GM18951 (cell line): Measurements from ENCODE around the gene CMTM4.
"Not testable (repeated sequence)": the region's sequence is repeated elsewhere in the genome, so short reads cannot be mapped to it uniquely, and the experiment has no call there.

ENCODE experiments used
- POLR2A ChIP-seq: IDR thresholded peaks from 4 replicates; pipeline ENCODE4 v1.6.1; 2011; ENCODE audit warnings: mild to moderate bottlenecking; ENCODE audit not compliant: insufficient read length, insufficient read depth; ENCODE audit errors: extremely low read depth
- in situ Hi-C: fragments of 300-500 bp; cut with MboI; formaldehyde crosslinking; loops from one replicate; pipeline ENCODE4 v1.12.0; 2022; ENCODE audit warnings: low sequenced_read_pairs, mixed read lengths, inconsistent platforms; ENCODE audit not compliant: unreplicated experiment

CMTM4 gene

DNA sequence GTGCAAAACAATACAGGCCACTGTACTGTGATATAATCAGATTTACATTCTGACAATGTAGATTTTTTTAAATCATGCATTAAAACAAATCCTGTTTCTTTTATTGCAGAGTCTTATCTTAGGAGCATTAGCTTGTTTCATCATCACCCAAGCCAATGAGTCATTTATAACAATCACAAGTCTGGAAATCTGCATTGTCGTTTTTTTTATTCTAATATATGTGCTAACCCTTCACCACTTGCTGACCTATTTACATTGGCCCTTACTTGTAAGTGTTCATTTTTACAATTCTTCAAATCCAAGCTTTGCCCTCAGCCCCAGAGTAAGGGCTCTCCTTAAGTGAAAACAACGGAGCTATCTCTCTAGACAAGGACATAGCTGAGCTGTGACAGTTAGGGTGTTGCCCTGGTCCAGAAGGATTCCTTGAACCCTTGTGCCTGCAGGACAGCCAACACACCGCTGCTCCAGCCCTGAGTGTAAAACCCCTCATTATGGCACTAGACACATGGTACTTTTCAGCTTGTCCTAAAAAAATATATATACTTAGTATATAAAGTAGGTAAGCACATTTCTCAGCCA, 126.6 kb downstream of the CMTM4 start:
- TF ChIP-seq POLR2A: no peak
- in situ Hi-C loops: no loop called here

DNA sequence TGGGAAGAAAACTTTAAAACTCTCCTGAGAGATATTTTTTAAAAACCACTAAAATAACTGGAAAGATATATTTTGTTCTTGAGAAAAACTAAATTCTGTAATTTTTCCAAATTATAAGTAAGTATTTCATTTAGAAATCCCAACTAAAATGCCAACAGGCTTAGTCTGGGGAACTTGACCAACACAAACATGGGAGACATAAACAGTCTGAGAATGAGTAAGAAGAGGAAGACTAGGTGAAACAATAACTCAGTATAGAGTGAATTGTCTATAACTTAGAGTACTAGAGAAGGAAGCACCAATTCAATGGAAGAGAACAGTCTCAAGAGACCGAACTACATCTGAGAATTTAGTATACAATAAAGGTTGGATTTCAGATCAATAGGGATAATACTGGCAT, 127.4 kb downstream of the CMTM4 start:
- in situ Hi-C loops: no loop called here
- TF ChIP-seq POLR2A: no peak

- in situ Hi-C loops: no loop called here
- TF ChIP-seq POLR2A: no peak
These were observed 128.2 kb downstream of the CMTM4 start for GRCh38 chr16:66568355-66568754.

- in situ Hi-C loops: not testable (repeated sequence)
These were observed 129.3 kb downstream of the CMTM4 start for GRCh38 chr16:66567270-66567669.

DNA sequence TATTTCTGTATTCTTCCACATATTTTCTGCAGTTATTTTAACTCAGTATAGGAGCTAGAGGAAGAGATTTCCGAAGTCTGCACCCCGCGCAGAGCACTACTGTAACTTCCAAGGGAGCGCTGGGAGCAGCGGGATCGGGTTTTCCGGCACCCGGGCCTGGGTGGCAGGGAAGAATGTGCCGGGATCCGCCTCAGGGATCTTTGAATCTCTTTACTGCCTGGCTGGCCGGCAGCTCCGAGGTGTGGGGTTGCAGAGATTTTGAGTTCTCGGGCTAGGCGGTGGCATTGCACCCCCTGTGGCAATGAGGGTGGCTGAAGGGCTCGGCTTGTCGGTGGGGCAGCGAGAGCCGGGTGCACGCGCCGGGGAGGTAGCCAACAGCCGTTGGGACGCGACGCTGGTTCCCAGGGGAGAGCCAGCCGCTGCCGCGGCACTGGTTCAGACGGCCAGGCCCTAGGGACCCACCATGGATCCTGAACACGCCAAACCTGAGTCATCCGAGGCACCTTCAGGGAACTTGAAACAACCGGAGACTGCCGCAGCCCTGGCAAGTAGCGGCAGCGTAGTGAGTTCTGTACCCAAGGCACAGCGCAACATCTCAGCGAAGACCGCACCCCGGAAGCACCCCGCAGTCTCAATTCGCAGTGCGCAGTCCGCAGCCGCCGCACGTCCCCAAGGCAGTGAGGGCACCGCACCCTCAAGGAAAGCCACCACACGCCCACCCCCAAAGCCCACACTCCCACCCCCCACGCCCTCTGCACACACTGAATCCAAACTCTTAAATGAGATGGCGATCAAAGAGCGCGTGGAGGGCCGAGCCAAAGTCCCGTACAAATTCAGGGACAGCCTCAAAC, 130.3 kb downstream of the CMTM4 start, which contains the start of gene CMTM1:
CMTM1 (plus strand) TSS at position 389 of the 851 bp plus-strand sequence; CDS start at position 464, 75 bp downstream.
- TF ChIP-seq POLR2A: no peak
- in situ Hi-C loops: no loop called here
